Skeletal muscle satellite cell (primary cell): ENCODE data around the gene CAPN10.

ENCODE experiments used
- H3K27me3 ChIP-seq: 2 replicates; pipeline ENCODE4 v1.7.0; 2013; ENCODE audit warnings: low read length; ENCODE audit not compliant: control insufficient read depth, insufficient read depth
- H3K36me3 ChIP-seq: 2 replicates; pipeline ENCODE4 v1.7.0; 2013; ENCODE audit warnings: mild to moderate bottlenecking, control low read depth, low read length; ENCODE audit not compliant: insufficient read depth
- H3K4me1 ChIP-seq: 2 replicates; pipeline ENCODE4 v1.7.0; 2013; ENCODE audit warnings: low read length; ENCODE audit not compliant: control insufficient read depth, insufficient read depth
- H3K4me2 ChIP-seq: 2 replicates; pipeline ENCODE4 v1.7.0; 2013; ENCODE audit warnings: mild to moderate bottlenecking, low read length
- H3K4me3 ChIP-seq: 2 replicates; pipeline ENCODE4 v1.7.0; 2013; ENCODE audit warnings: low read length
- H3K9ac ChIP-seq: 2 replicates; pipeline ENCODE4 v1.7.0; 2013; ENCODE audit warnings: mild to moderate bottlenecking, low read depth, low read length, moderate library complexity
- H3K9me3 ChIP-seq: replicated peaks from 2 replicates; pipeline ENCODE4 v1.7.0; 2013; ENCODE audit warnings: mild to moderate bottlenecking, control low read depth, low read length

CAPN10 gene

DNA sequence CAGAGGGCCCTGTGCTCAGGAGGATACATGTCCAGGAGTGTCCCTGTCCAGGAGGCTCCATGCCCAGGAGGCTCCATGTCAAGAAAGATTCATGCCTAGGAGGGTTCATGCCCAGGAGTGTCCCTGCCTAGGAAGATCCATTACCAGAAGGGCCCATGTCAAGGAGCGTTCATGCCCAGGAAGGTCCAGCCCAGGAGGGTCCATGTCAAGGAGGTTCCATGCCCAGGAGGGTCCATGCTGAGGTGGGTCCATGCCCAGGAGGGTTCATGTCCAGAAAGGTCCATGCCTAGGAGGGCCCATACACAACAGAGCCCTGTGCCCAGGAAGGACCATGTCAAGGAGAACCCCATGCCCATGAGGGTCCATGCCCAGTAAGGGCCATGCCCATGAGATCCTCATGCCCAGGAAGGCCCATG is 45.8 kb downstream of the CAPN10 start:
- Histone ChIP-seq H3K9me3 (no peaks in the 10 kb centered on the region), H3K4me1 (no peaks in the 10 kb centered on the region), H3K9ac (no peak overlapping the region), H3K4me3 (no peak overlapping the region), H3K4me2 (no peak overlapping the region), H3K27me3 (peaks cover 16% of the 10 kb centered on the region), H3K36me3 (no peaks in the 10 kb centered on the region)

DNA sequence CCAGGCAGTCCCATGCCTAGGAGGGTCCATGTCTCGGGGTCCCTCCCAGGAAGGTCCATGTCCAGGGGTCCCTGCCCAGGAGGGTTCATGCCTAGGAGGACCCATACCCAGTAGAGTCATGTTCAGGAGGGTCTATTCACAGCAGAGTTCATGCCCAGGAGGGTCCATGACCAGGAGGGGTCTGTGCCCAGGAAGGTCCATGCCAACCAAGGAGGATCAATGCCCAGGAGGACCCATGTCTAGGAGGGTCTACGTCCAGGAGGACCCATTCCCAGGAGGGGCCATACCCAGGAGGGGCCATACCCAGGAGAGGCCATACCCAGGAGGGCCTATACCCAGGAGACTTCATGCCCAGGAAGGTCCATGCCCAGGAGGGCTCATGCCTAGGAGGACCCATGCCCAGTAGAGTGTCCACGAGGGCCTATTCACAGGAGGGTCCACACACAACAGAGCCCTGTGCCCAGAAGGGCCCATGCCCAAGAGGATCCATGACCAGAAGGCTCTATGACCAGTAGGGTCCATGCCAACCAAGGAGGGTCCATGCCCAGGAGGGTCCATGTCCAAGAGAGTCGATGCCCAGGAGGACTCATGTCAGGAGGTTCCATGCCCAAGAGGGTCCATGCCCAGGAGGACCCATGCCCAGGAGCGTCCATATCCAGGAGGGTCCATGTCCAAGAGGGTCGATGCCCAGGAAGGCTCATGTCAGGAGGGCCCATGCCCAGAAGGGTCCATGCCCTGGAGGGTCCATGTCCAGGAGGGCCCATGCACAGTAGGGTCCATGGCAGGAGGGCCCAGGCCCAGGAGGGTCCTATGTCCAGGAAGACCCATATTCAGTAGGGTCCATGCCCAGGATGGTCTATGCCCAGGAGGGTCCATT is 48.8 kb downstream of the CAPN10 start:
- Histone ChIP-seq H3K9ac (no peak overlapping the region), H3K27me3 (peaks cover 23% of the 10 kb centered on the region), H3K36me3 (no peaks in the 10 kb centered on the region), H3K4me1 (no peaks in the 10 kb centered on the region), H3K4me3 (no peak overlapping the region), H3K9me3 (no peaks in the 10 kb centered on the region), H3K4me2 (no peak overlapping the region)

DNA sequence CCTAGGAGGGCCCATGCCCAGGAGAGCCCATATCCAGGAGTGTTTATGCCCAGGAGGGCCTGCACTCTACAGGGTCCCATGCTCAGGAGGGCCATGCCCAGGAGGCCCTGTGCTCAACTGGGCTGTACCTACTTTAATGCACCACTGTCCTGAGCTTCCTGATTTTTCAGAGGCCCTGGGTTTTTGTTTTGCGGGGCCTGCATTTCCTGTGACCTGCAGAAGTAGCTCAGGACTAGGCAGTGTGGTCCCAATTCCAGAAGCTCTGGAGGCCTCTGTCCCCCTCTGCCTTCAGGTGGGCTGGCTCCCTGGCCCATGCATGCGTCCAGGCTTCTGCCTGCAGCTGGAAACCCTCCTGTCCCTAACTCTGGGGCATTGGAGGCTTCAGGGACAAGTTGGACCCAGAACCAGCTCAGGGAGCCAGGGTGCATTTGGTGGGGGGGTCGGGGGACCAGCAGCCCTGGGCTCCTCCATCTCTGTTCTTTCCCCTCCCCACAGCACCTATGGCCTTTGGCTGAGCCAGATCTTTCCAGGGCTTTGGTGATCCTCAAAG is 49.5 kb downstream of the CAPN10 start:
- no peaks in the 10 kb centered on the region for H3K36me3 ChIP-seq
- no peak overlapping the region for H3K4me2 ChIP-seq
- H3K4me1 ChIP-seq = no peaks in the 10 kb centered on the region
- H3K9me3 ChIP-seq = no peaks in the 10 kb centered on the region
- peaks cover 23% of the 10 kb centered on the region for H3K27me3 ChIP-seq
- no peak overlapping the region for H3K4me3 ChIP-seq
- H3K9ac ChIP-seq = no peak overlapping the region

DNA sequence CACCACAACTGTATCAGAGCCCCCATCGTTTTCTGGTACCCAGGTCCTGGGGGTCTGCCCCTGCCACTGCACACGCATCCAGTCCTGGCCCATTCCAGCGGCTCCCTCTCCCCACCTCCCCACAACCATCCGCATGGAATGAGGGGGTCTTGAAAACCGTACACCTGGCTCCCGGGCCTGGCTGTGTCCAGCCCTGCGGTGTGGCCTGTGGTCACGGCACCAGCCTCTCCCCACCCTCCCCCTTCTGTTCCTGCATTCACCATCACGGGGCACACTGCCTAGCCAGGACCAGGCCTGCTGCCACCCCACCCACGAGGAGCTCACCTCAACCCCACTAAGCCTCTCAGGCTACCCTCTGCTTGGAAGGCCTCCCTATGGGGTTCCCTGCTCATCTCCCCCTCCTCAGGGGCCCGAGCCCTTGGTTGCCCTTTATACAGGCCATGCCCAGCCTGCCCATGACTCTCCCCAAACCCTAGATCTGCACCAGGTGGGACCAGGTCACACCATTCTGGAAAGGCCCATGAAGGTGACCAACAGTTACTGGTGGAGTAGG is 50.1 kb downstream of the CAPN10 start:
- Histone ChIP-seq H3K9me3 (no peaks in the 10 kb centered on the region), H3K36me3 (no peaks in the 10 kb centered on the region), H3K4me1 (no peaks in the 10 kb centered on the region), H3K27me3 (peaks cover 23% of the 10 kb centered on the region), H3K9ac (no peak overlapping the region), H3K4me3 (no peak overlapping the region), H3K4me2 (no peak overlapping the region)

- Histone ChIP-seq H3K36me3 (no peaks in the 10 kb centered on the region), H3K4me2 (no peak overlapping the region), H3K9ac (no peak overlapping the region), H3K9me3 (no peaks in the 10 kb centered on the region), H3K27me3 (peaks cover 23% of the 10 kb centered on the region), H3K4me1 (no peaks in the 10 kb centered on the region), H3K4me3 (no peak overlapping the region)
These were observed 50.8 kb downstream of the CAPN10 start for GRCh38 chr2:240637116-240637900.

- peaks cover 23% of the 10 kb centered on the region for H3K27me3 ChIP-seq
These were observed 51.4 kb downstream of the CAPN10 start for GRCh38 chr2:240637901-240638345.

DNA sequence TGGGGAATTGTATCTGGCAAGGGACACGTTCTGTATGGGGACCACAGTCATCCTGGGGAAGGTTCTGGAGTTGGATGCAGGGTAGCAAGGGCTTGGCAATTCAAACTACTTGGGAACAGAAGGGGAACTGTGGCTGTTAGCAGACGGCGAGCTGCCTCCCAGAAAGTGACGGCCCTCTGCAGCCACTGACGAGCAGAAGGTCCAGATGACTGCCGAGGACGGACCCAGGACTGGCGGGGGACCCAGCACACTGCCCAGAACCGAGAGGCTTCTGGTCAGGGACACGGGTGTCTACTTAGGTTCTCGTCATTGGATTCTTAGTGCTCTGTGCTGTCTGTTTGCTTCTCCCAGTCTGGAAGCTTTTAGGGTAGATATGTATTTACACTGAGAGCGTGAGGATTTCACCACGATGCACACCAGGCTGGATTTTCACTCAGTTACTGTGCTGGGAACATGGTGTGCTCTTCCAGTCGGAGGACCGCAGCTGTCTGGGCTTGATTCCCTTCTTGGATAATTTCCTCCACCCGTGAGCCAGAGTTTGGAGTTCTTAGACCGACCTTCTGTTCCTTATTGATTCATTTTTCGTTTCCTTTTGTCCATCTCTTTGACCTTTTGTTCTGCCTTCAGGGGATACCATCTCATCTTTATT is 52.1 kb downstream of the CAPN10 start:
- H3K4me2 ChIP-seq = no peak overlapping the region
- no peaks in the 10 kb centered on the region for H3K36me3 ChIP-seq
- peaks cover 30% of the 10 kb centered on the region for H3K27me3 ChIP-seq
- H3K4me1 ChIP-seq = no peaks in the 10 kb centered on the region
- no peaks in the 10 kb centered on the region for H3K9me3 ChIP-seq
- H3K4me3 ChIP-seq = no peak overlapping the region
- H3K9ac ChIP-seq = no peak overlapping the region

More at GRCh38 chr2:240637901-240638345, 51.4 kb downstream of the CAPN10 start:
- no peak overlapping the region for H3K9ac ChIP-seq
- H3K9me3 ChIP-seq = no peaks in the 10 kb centered on the region
- H3K4me1 ChIP-seq = no peaks in the 10 kb centered on the region
- no peak overlapping the region for H3K4me2 ChIP-seq
- H3K4me3 ChIP-seq = no peak overlapping the region
- H3K36me3 ChIP-seq = no peaks in the 10 kb centered on the region

- Histone ChIP-seq H3K4me2 (no peak overlapping the region), H3K9me3 (no peaks in the 10 kb centered on the region), H3K27me3 (peaks cover 39% of the 10 kb centered on the region), H3K36me3 (no peaks in the 10 kb centered on the region), H3K4me3 (no peak overlapping the region), H3K9ac (no peak overlapping the region), H3K4me1 (no peaks in the 10 kb centered on the region)
These were observed 53.0 kb downstream of the CAPN10 start for GRCh38 chr2:240639566-240639965.

DNA sequence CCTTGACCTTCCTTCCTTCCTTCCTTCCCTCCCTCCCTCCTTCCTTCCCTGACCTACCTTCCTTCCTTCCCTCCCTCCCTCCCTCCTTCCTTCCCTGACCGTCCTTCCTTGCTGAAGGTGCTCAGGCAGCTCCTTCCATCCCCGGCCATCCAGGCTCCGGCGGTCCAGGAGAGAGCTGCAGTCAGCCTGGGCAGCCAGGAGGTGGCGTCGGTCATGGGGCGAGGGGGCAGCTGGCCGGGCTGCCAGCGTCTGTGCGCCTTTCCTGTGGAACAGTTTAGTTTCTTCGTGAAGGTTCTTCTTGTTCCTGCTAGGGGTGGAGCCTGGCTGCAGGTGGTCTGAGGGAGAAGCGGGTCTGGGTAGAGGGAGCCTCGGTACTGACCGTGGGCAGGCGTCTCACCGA is 54.4 kb downstream of the CAPN10 start:
- Histone ChIP-seq H3K27me3 (peaks cover 51% of the 10 kb centered on the region), H3K4me2 (no peak overlapping the region), H3K4me1 (no peaks in the 10 kb centered on the region), H3K9ac (no peak overlapping the region), H3K4me3 (no peak overlapping the region), H3K36me3 (no peaks in the 10 kb centered on the region), H3K9me3 (no peaks in the 10 kb centered on the region)

DNA sequence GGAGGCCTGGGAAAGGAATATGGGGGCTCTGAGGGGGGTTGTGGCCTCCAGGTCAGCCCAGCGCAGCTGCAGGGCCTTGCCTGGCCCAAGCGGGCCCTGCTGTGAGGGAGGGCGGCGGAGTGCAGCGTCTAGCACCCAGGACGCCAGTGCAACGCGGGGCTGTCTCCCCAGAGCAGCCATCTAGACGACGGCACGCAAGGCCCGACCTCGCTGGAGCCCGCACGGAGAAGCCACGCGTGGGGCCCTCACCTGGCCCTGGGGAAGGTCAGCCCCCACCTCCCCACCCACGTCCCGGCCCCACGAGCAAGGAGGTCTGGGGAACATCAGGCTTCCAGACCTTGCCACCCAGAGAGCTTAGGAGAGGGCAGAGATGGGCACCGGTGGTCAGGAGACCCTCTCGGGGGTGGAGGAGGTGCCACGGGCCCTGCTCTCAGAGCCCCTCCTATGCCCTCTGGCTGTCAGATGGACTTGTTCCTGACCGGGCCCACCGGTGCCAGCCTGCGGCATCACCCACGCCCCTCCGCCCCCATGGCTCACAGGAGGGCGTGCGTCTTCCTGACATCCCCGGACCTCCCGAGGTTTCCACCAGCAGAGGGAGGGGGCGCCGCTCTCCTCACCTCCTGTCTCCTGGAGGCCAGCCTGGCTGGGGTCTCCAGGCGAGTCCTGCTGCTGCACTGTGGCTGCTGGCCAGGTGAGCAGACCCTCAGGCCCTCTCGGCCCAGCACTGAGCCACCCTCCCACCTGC is 55.7 kb downstream of the CAPN10 start:
- no peaks in the 10 kb centered on the region for H3K36me3 ChIP-seq
- H3K27me3 ChIP-seq = peaks cover 58% of the 10 kb centered on the region
- no peak overlapping the region for H3K4me3 ChIP-seq
- H3K9me3 ChIP-seq = no peaks in the 10 kb centered on the region
- no peak overlapping the region for H3K4me2 ChIP-seq
- no peak overlapping the region for H3K9ac ChIP-seq
- H3K4me1 ChIP-seq = no peaks in the 10 kb centered on the region
